ENCODE results near the gene ZNF697. TPM values are rescaled to one million over a fixed set of nuclear protein-coding genes. Genes with fewer than 3 reads are reported as not detected.

The ZNF697 gene
- total and polyA plus RNA-seq, 2 of the 4 experiments (the other 2 are of a cell fraction) = 6.2 to 10.2 TPM

DNA sequence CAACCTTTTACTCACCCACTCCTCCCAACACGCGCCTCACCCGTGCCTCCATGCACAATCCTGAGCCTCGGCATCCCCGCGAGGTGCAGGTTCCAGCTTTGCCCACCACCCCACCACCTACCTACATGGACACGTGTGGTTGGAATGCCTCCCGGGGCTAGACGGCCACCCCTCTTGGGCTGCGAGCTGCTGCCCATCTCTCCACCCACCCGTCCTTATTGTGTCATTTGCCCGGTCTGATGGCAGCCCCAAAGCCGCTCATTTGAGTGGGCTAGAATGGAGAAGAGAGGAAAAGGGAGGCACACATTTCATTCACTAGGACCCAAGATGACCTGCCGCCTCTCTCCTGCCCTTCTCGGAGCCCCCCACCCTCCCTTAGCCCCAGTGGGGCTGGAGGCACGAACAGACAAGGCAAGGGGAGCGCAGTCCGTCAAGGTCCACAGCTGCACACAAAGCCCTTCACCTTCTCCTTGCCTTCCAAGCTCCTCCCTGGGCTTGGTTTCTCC, 785 bp downstream of the ZNF697 start:
- 0% methylated on average over 5 of the region's 18 CpGs; no CpG with 5 or more reads in 1 of the 2 experiments for WGBS, 2 experiments (ENCODE audit: extremely low coverage in 2 of 2, insufficient read length in 1 of 2)
- H3K18ac ChIP-seq (ENCODE audit: low read depth, low read length) = peak overlapping the region; percentile 25
- peak overlapping the region; percentile 45; the same call in 1 of the 2 replicates for H2BK20ac ChIP-seq (ENCODE audit: low read depth, low read length)
- peak overlapping the region; percentile 38 to 82 for H4K8ac ChIP-seq (ENCODE audit: low read depth in 2 of 2, low read length in 2 of 2)
- H3K27ac ChIP-seq (ENCODE audit: insufficient read depth, low read length) = peak overlapping the region; percentile 91
- H3K9me1 ChIP-seq (ENCODE audit: insufficient read depth, low read length) = peaks cover 12% of the 10 kb centered on the region
- in situ Hi-C loops (cut with MboI; ENCODE audit: low sequenced_read_pairs) (no loop called here), dilution Hi-C loops (cut with HindIII; ENCODE audit: low sequenced_read_pairs, unreplicated experiment) (no loop called here), intact Hi-C loops (cut with micrococcal nuclease) (loop anchor here (5.0 kb wide), 1 partner anchor 65 kb away; the partner anchor contains the start of gene PHGDH)
- ChIA-PET CTCF (interaction anchor here (1.0 to 2.2 kb wide), 4 partner anchors 12 to 33 kb away, joined by 3 to 8 read pairs (median 6); no protein-coding TSS in a partner anchor), POLR2A (ENCODE audit: unreplicated experiment) (no interaction called here)
- H3K9ac ChIP-seq (ENCODE audit: low read depth, low read length) = peak overlapping the region; percentile 82
- H4K5ac ChIP-seq (ENCODE audit: low read depth, low read length) = peak overlapping the region; percentile 59
- H3K4me1 ChIP-seq (ENCODE audit: control insufficient read depth, insufficient read depth, low read length) = peaks cover 11% of the 10 kb centered on the region
- H3K79me1 ChIP-seq (ENCODE audit: low read depth in 1 of 2, low read length in 2 of 2) = peaks cover 15 to 50% of the 10 kb centered on the region in 2 experiments
- peak overlapping the region; percentile 88 for H2BK120ac ChIP-seq (ENCODE audit: low read depth, low read length)
- H2AK9ac ChIP-seq (replicated peaks; ENCODE audit: low read depth, low read length, poor library complexity) = peak overlapping the region; percentile 98
- ATAC-seq (ENCODE audit: low read depth) (peak; percentile 3), DNase-seq (no peak)
- no peaks in the 10 kb centered on the region for H3K36me3 ChIP-seq (ENCODE audit: control insufficient read depth, insufficient read depth, low read length)
- peak overlapping the region; percentile 97 for H2AK5ac ChIP-seq (ENCODE audit: low read depth, low read length)
- H3K4me2 ChIP-seq (ENCODE audit: low read depth, low read length) = peak overlapping the region; percentile 99
- H3K56ac ChIP-seq (ENCODE audit: extremely low read depth, insufficient read depth, low read length) = peak overlapping the region; percentile 80
- H3K14ac ChIP-seq (replicated peaks; ENCODE audit: low read depth, low read length) = peak overlapping the region; percentile 94
- H3K4me3 ChIP-seq (ENCODE audit: insufficient read depth, low read depth, low read length) = peak overlapping the region; percentile 78
- no peaks in the 10 kb centered on the region for H3K27me3 ChIP-seq (ENCODE audit: control insufficient read depth, insufficient read depth, low read length)
- H2AFZ ChIP-seq (replicated peaks; ENCODE audit: low read length, poor library complexity) = peak overlapping the region; percentile 91
- H4K91ac ChIP-seq (ENCODE audit: insufficient read depth, low read depth, low read length) = peak overlapping the region; percentile 96
- TF ChIP-seq MAZ (IDR thresholded peaks at IDR 0.05; ENCODE audit: borderline replicate concordance, low read depth, low read length) (no peak), MXI1 (IDR thresholded peaks at IDR 0.05; ENCODE audit: borderline replicate concordance, low read depth, low read length) (0 out of 2 replicates have a peak, but pooled peaks have one; percentile 18)
- no TSS peak for BruUV-seq (replicated peaks)
- peaks cover 9% of the 10 kb centered on the region for H4K20me1 ChIP-seq (ENCODE audit: insufficient read depth, low read length)
- H2BK5ac ChIP-seq (ENCODE audit: low read depth, low read length, poor library complexity, severe bottlenecking) = peak overlapping the region; percentile 87
- no peaks in the 10 kb centered on the region for H3K9me3 ChIP-seq (ENCODE audit: control insufficient read depth, insufficient read depth, low read length)
- peak overlapping the region; percentile 99 for H3K23ac ChIP-seq (ENCODE audit: low read depth, low read length)
- H2BK15ac ChIP-seq (ENCODE audit: low read depth, low read length) = peak overlapping the region; percentile 89; the same call in 2 of the 3 replicates
- peak overlapping the region; percentile 91 for H3K4ac ChIP-seq (ENCODE audit: low read depth, low read length)

All from IMR-90 (cell line).